K562 (cell line): Measurements from ENCODE around the gene OR13A1. TPM values are rescaled to one million over a fixed set of nuclear protein-coding genes. Genes with fewer than 3 reads are reported as not detected.

Experiments used
- ATAC-seq: fragments of 200-7000 bp; cut with Tn5 transposase; 3 replicates; pipeline ENCODE4 v1.9.1; 2020; ENCODE audit warnings: moderate library complexity
- BruUV-seq: library from RNA; stranded (reverse); fragments of 400-500 nt; replicated peaks from 2 replicates; lab custom pipeline; 2021; lab: Mats Ljungman, UMichigan
- CTCF ChIA-PET: fragments of 300-600 bp; formaldehyde crosslinking; extraction: SDS; loops from one replicate; lab custom pipeline; 2021; ENCODE audit warnings: low intra/inter-chr PET ratio; lab: Yijun Ruan, JAX
- POLR2A ChIA-PET: fragments of 300-600, 350-650 bp; sonication (Branson Sonifier 250); formaldehyde crosslinking; extraction: SDS; loops from one replicate; lab custom pipeline; 2021; ENCODE audit warnings: antibody characterized with exemption, inconsistent platforms; lab: Yijun Ruan, JAX
- DNase-seq, 4 experiments: peaks; one replicate each; pipeline versions ENCODE4 v3.0.0 to v3.0.0-alpha.2; 2011 to 2018; ENCODE audit warnings: low spot score in 3 of 4, mixed read lengths in 3 of 4; ENCODE audit errors: extremely low read depth in 1 of 4
- FAIRE-seq: peaks from 2 replicates; lab custom pipeline; 2011; peaks lifted over from hg19 to GRCh38; lab: Jason Lieb, UNC
- H2AFZ ChIP-seq: 2 replicates; pipeline ENCODE4 v1.6.0; 2011; ENCODE audit warnings: low read depth, low read length, control low read depth, inconsistent platforms
- H3K27ac ChIP-seq: fragments of 200-600 bp; 3 replicates; pipeline ENCODE4 v1.8.0; 2011; ENCODE audit warnings: low read depth, mild to moderate bottlenecking, control low read depth, inconsistent platforms, low read length, moderate library complexity, mixed read lengths; ENCODE audit errors: extremely low read depth
- H3K27me3 ChIP-seq, 2 experiments: fragments of 300-600 bp in 1 of 2; 2 replicates in 1 of 2; 3 replicates in 1 of 2; pipeline versions ENCODE4 v1.6.0 to v1.8.0; 2011; ENCODE audit warnings: inconsistent platforms in 2 of 2, low read length in 2 of 2, mild to moderate bottlenecking in 1 of 2, mixed read lengths in 1 of 2, moderate library complexity in 1 of 2; ENCODE audit not compliant: control insufficient read depth in 2 of 2, insufficient read depth in 2 of 2
- H3K36me3 ChIP-seq: fragments of 300-600 bp; 3 replicates; pipeline ENCODE4 v1.8.0; 2011; ENCODE audit warnings: mild to moderate bottlenecking, low read length, inconsistent platforms; ENCODE audit not compliant: control insufficient read depth, insufficient read depth
- H3K4me1 ChIP-seq, 2 experiments: fragments of 200-600 bp in 1 of 2; replicated peaks in 1 of 2; 2 replicates in 1 of 2; 3 replicates in 1 of 2; pipeline versions ENCODE4 v1.5.1 to v1.8.0; 2011; ENCODE audit warnings: inconsistent platforms in 2 of 2, low read length in 2 of 2, mild to moderate bottlenecking in 1 of 2, mixed read lengths in 1 of 2, moderate library complexity in 1 of 2; ENCODE audit not compliant: control insufficient read depth in 2 of 2, insufficient read depth in 2 of 2
- H3K4me2 ChIP-seq: 2 replicates; pipeline ENCODE4 v1.6.1; 2011; ENCODE audit warnings: low read length, control low read depth, inconsistent platforms, mixed read lengths; ENCODE audit not compliant: insufficient read depth
- H3K4me3 ChIP-seq: fragments of 200-600 bp; sonication (generic), shearing (Covaris generic); 2 replicates; pipeline ENCODE4 v1.5.1; 2016; ENCODE audit warnings: control low read depth, inconsistent platforms
- H3K79me2 ChIP-seq: fragments of 200-600 bp; 3 replicates; pipeline ENCODE4 v1.8.0; 2011; ENCODE audit warnings: low read length, inconsistent platforms; ENCODE audit not compliant: control insufficient read depth, insufficient read depth
- H3K9ac ChIP-seq, 2 experiments: 2 replicates each; pipeline versions ENCODE4 v1.6.0 to v1.6.1; 2011; ENCODE audit warnings: low read depth in 2 of 2, low read length in 2 of 2, control low read depth in 1 of 2, inconsistent platforms in 1 of 2, mild to moderate bottlenecking in 1 of 2, mixed read lengths in 1 of 2; ENCODE audit not compliant: insufficient read depth in 1 of 2
- H3K9me1 ChIP-seq: one replicate; pipeline ENCODE4 v1.6.0; 2011; ENCODE audit warnings: inconsistent platforms, mild to moderate bottlenecking, low read length, moderate library complexity; ENCODE audit not compliant: control insufficient read depth, insufficient read depth
- H3K9me3 ChIP-seq: replicated peaks from 2 replicates; pipeline ENCODE4 v1.5.1; 2011; ENCODE audit warnings: low read depth, low read length, inconsistent platforms; ENCODE audit not compliant: control insufficient read depth, insufficient read depth
- H4K20me1 ChIP-seq: replicated peaks from 2 replicates; pipeline ENCODE4 v1.6.1; 2011; ENCODE audit warnings: low read length, inconsistent platforms, mixed read lengths; ENCODE audit not compliant: control insufficient read depth, insufficient read depth
- ARID3B ChIP-seq: fragments of 250-450 bp; sonication (Bioruptor Pico); IDR thresholded peaks from 2 replicates; pipeline ENCODE4 v1.4.0; 2020; ENCODE audit warnings: borderline replicate concordance
- CC2D1A ChIP-seq: fragments of 450-650 bp; IDR thresholded peaks from 2 replicates; pipeline ENCODE4 v1.6.1; 2017; ENCODE audit warnings: mild to moderate bottlenecking
- L3MBTL2 ChIP-seq: fragments of 450-650 bp; IDR thresholded peaks from 2 replicates; pipeline ENCODE4 v1.6.1; 2016; ENCODE audit warnings: mild to moderate bottlenecking, moderate library complexity
- MYC ChIP-seq, 2 experiments: fragments of 250-450 bp in 1 of 2; sonication (Bioruptor Pico) in 1 of 2; IDR thresholded peaks; 2 replicates each; pipeline versions ENCODE4 v1.5.1 to v1.6.1; 2012 to 2021; ENCODE audit warnings: low read depth in 2 of 2, borderline replicate concordance in 1 of 2, improper control_type of control experiment in 1 of 2, low read length in 1 of 2, mild to moderate bottlenecking in 1 of 2, moderate library complexity in 1 of 2
- MYNN ChIP-seq, 2 experiments: sonication (generic); formaldehyde crosslinking in 1 of 2; IDR thresholded peaks; 2 replicates each; pipeline versions ENCODE4 v1.5.0 to v1.6.1; 2016 to 2020; ENCODE audit warnings: antibody characterized with exemption in 1 of 2, missing genetic modification reagents in 1 of 2
- SMARCB1 ChIP-seq: IDR thresholded peaks from 2 replicates; pipeline ENCODE4 v1.6.1; 2011; ENCODE audit warnings: improper control_type of control experiment, low read depth; ENCODE audit not compliant: insufficient read length
- ZKSCAN1 ChIP-seq: fragments of 150-350 bp; IDR thresholded peaks from 2 replicates; pipeline ENCODE4 v1.6.1; 2016; ENCODE audit warnings: low read depth, low read length
- ZNF239 ChIP-seq: fragments of 250-450 bp; sonication (Bioruptor Pico); IDR thresholded peaks from 2 replicates; pipeline ENCODE4 v1.4.0; 2020; ENCODE audit warnings: mild to moderate bottlenecking
- WGBS: fragments of 100-300 bp; shearing (Covaris generic); methylation state at CpG from one replicate; pipeline ENCODE4 v1.1.6; 2016; ENCODE audit warnings: low coverage, mixed read lengths; ENCODE audit not compliant: insufficient coverage; ENCODE audit errors: missing lambda C conversion rate; 5-methylcytosine and 5-hydroxymethylcytosine counted together
- in situ Hi-C: fragments of 300-500 bp; cut with MboI; formaldehyde crosslinking; loops from 4 replicates; pipeline ENCODE4 v1.15.0; 2018; ENCODE audit warnings: inconsistent platforms, mixed read lengths
- intact Hi-C: fragments of 100-400 bp; cut with micrococcal nuclease; formaldehyde crosslinking; loops from 2 replicates; pipeline ENCODE4 v1.14.2; 2022
- polyA plus RNA-seq, 8 experiments: library from polyadenylated mRNA; depleted of rRNA in 4 of 8; stranded (reverse) in 5 of 8; unstranded in 3 of 8; fragments of >200 nt; fragmentation: Nextera tagmentation in 2 of 8; fragmentation: Illumina TruSeq in 1 of 8; extraction: Ambion mirVana in 2 of 8; extraction: Trizol in 1 of 8; gene quantifications; 2 replicates each; pipeline versions ENCODE4 v1.2.1 to v1.2.3, GENCODE V29; 2011 to 2014; ENCODE audit warnings: inconsistent platforms in 1 of 8, missing spikeins in 1 of 8
- total RNA-seq, 7 experiments: library from RNA; depleted of rRNA in 6 of 7; stranded (reverse); fragments of >200 nt in 6 of 7; fragmentation: Illumina TruSeq in 2 of 7; extraction: Trizol in 2 of 7; gene quantifications; 2 replicates each; pipeline versions ENCODE4 v1.2.1 to v1.2.3, GENCODE V29; 2011 to 2021; ENCODE audit warnings: low replicate concordance in 1 of 7
- TF ChIP-seq, protein P1 (sequence below), 2 experiments: fragments of 450-650 bp in 1 of 2; sonication (generic) in 1 of 2; formaldehyde crosslinking in 1 of 2; IDR thresholded peaks; 2 replicates each; pipeline versions ENCODE4 v1.7.1 to v1.9.0; 2016 to 2022; ENCODE audit warnings: inconsistent platforms in 1 of 2, mild to moderate bottlenecking in 1 of 2, missing genetic modification reagents in 1 of 2

Gene OR13A1
- total and polyA plus RNA-seq, 9 of the 15 experiments (the other 6 are each of a cell fraction or from before 2014, with no cell fraction given), result 0.03 to 0.11 (median 0.06) TPM; not detected in 3

DNA sequence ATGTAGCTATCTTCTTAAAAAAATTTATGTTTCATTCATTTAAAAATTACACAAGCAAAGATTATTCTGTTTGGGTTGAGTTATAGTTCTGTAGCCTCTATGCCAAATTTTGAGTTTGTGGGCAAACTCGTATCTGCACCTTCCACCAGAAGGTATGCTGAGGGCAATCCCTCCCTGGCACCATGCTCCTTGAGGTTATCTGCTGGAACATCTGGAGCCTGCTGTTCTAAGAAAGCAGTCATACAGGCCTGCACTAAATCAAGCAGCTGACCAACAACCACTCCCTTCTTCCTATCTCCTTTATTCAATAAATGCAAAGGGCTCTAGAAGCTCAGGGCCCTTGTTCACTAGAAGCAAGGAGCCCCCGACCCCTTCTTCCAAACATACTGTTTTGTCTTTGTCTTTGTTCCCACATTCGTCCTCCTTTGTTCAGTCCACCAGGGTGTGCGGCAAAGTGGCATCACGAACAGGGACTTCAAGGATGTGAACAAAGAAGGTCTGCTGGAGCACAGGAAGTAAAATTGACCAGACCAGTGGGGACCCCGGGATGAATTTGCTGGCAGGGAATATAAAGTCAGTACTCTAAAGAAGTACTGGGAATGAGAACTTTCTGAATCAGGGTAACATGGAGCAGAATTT is 36.4 kb downstream of the OR13A1 start:
- peak; percentile 45 to 93 (median 68) for DNase-seq
- 16% methylated on average over 6 of the region's 6 CpGs for WGBS
- Histone ChIP-seq H3K9ac (no peak overlapping the region), H3K4me3 (no peak overlapping the region), H3K27ac (peak overlapping the region; percentile 48), H3K79me2 (no peaks in the 10 kb centered on the region), H2AFZ (peak overlapping the region; percentile 35), H3K4me2 (peak overlapping the region; percentile 61), H3K9me1 (no peaks in the 10 kb centered on the region), H3K36me3 (no peaks in the 10 kb centered on the region), H3K27me3 (no peaks in the 10 kb centered on the region), H3K4me1 (peaks cover 21 to 30% of the 10 kb centered on the region in 2 experiments), H3K9me3 (peaks cover 9% of the 10 kb centered on the region; the same call in 1 of the 2 replicates), H4K20me1 (no peaks in the 10 kb centered on the region)
- peak; percentile 86 for FAIRE-seq
- POLR2A ChIA-PET, result interaction anchor here (0.7 to 0.9 kb wide), 2 partner anchors 9 to 13 kb away, joined by 3 read pairs; no protein-coding TSS in a partner anchor
- in situ Hi-C loops (no loop called here), intact Hi-C loops (loop anchor here (2.0 kb wide), 1 partner anchor 20 kb away; no protein-coding TSS in a partner anchor)
- ATAC-seq, result peak; percentile 92
- CTCF ChIA-PET, result no interaction called here
- no TSS peak for BruUV-seq
- TF ChIP-seq SMARCB1 (no peak), CC2D1A (peak; percentile 87; the same call in 1 of the 2 replicates), ZKSCAN1 (0 out of 2 replicates have a peak, but pooled peaks have one; percentile 48), MYC (IDR thresholded peaks at IDR 0.05; ENCODE audit: low read depth, low read length) (peak; percentile 29; the same call in 1 of the 2 replicates), MYC (CRISPR knock-in tag; IDR thresholded peaks at IDR 0.05; ENCODE audit: borderline replicate concordance, low read depth) (no peak), ZNF239 (peak; percentile 39; the same call in 1 of the 2 replicates), L3MBTL2 (peak; percentile 28; the same call in 1 of the 2 replicates), MYNN (IDR thresholded peaks at IDR 0.05) (peak; percentile 93), MYNN (CRISPR knock-in tag; IDR thresholded peaks at IDR 0.05) (no peak), ARID3B (CRISPR knock-in tag) (no peak)
- TF ChIP-seq, protein P1, sequence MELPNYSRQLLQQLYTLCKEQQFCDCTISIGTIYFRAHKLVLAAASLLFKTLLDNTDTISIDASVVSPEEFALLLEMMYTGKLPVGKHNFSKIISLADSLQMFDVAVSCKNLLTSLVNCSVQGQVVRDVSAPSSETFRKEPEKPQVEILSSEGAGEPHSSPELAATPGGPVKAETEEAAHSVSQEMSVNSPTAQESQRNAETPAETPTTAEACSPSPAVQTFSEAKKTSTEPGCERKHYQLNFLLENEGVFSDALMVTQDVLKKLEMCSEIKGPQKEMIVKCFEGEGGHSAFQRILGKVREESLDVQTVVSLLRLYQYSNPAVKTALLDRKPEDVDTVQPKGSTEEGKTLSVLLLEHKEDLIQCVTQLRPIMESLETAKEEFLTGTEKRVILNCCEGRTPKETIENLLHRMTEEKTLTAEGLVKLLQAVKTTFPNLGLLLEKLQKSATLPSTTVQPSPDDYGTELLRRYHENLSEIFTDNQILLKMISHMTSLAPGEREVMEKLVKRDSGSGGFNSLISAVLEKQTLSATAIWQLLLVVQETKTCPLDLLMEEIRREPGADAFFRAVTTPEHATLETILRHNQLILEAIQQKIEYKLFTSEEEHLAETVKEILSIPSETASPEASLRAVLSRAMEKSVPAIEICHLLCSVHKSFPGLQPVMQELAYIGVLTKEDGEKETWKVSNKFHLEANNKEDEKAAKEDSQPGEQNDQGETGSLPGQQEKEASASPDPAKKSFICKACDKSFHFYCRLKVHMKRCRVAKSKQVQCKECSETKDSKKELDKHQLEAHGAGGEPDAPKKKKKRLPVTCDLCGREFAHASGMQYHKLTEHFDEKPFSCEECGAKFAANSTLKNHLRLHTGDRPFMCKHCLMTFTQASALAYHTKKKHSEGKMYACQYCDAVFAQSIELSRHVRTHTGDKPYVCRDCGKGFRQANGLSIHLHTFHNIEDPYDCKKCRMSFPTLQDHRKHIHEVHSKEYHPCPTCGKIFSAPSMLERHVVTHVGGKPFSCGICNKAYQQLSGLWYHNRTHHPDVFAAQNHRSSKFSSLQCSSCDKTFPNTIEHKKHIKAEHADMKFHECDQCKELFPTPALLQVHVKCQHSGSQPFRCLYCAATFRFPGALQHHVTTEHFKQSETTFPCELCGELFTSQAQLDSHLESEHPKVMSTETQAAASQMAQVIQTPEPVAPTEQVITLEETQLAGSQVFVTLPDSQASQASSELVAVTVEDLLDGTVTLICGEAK (IDR thresholded peaks at IDR 0.05), result peak; percentile 41; the same call in 1 of the 2 replicates
- TF ChIP-seq, protein P1 (CRISPR knock-in tag; IDR thresholded peaks at IDR 0.05), result no peak
